ENCODE results near the gene TUBB6.

DNA sequence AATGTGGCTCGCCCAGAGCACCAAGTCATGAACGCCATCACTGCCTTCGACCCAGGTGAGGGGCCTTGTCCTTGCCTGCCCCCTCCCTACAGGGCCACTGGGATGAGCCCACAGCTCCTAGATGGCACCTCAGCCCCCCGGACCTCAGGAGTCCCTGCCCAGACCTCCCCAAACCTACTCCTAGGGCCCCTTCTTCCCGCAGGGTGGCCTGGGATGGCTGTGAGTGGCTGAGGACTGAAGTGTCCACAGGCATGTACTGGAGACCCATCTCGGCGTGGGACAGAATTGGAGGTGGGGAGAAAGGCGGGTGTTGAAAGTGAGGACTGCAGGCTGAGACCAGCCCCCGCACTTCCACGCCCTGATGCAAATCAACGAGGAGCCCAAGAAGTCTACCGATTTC, 2.8 kb upstream of the TUBB6 start:
- TF ChIP-seq, protein P1, sequence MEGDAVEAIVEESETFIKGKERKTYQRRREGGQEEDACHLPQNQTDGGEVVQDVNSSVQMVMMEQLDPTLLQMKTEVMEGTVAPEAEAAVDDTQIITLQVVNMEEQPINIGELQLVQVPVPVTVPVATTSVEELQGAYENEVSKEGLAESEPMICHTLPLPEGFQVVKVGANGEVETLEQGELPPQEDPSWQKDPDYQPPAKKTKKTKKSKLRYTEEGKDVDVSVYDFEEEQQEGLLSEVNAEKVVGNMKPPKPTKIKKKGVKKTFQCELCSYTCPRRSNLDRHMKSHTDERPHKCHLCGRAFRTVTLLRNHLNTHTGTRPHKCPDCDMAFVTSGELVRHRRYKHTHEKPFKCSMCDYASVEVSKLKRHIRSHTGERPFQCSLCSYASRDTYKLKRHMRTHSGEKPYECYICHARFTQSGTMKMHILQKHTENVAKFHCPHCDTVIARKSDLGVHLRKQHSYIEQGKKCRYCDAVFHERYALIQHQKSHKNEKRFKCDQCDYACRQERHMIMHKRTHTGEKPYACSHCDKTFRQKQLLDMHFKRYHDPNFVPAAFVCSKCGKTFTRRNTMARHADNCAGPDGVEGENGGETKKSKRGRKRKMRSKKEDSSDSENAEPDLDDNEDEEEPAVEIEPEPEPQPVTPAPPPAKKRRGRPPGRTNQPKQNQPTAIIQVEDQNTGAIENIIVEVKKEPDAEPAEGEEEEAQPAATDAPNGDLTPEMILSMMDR (IDR thresholded peaks at IDR 0.05), result no peak
- no peak for TF ChIP-seq POLR2A (IDR thresholded peaks at IDR 0.05)
